Mesendoderm (in vitro differentiated cells): Measurements from ENCODE around the gene SEZ6L.
A peak's percentile ranks its signal among the peaks of the same experiment; 100 is the strongest.

Source experiments
- DNase-seq: peaks from one replicate; pipeline ENCODE4 v3.0.0; 2013
- H2AK5ac ChIP-seq: 2 replicates; pipeline ENCODE4 v1.6.1; 2013; ENCODE audit warnings: low read length, inconsistent platforms
- H2BK120ac ChIP-seq: 2 replicates; pipeline ENCODE4 v1.6.1; 2013; ENCODE audit warnings: low read depth, mild to moderate bottlenecking, low read length, moderate library complexity, mixed read lengths
- H2BK15ac ChIP-seq: replicated peaks from 2 replicates; pipeline ENCODE4 v1.6.1; 2013; ENCODE audit warnings: low read depth, mild to moderate bottlenecking, moderate library complexity
- H2BK5ac ChIP-seq: 2 replicates; pipeline ENCODE4 v1.6.1; 2013; ENCODE audit warnings: low read length, inconsistent platforms
- H3K18ac ChIP-seq: 2 replicates; pipeline ENCODE4 v1.6.1; 2013; ENCODE audit warnings: mild to moderate bottlenecking, low read length, mixed read lengths
- H3K23ac ChIP-seq: one replicate; pipeline ENCODE4 v1.6.1; 2013; ENCODE audit warnings: low read length
- H3K27ac ChIP-seq: 2 replicates; pipeline ENCODE4 v1.5.1; 2013; ENCODE audit warnings: low read depth, mild to moderate bottlenecking, inconsistent platforms, low read length, moderate library complexity
- H3K27me3 ChIP-seq: 2 replicates; pipeline ENCODE4 v1.6.1; 2013; ENCODE audit warnings: low read length, control low read depth, mild to moderate bottlenecking, inconsistent platforms; ENCODE audit not compliant: insufficient read depth, poor library complexity
- H3K36me3 ChIP-seq: 2 replicates; pipeline ENCODE4 v1.6.1; 2013; ENCODE audit warnings: low read length, inconsistent platforms; ENCODE audit not compliant: control insufficient read depth, insufficient read depth
- H3K4ac ChIP-seq: one replicate; pipeline ENCODE4 v1.6.1; 2013; ENCODE audit warnings: low read depth, mild to moderate bottlenecking, low read length, moderate library complexity
- H3K4me1 ChIP-seq: 2 replicates; pipeline ENCODE4 v1.6.1; 2013; ENCODE audit warnings: low read depth, low read length, inconsistent platforms; ENCODE audit not compliant: control insufficient read depth
- H3K4me2 ChIP-seq: 2 replicates; pipeline ENCODE4 v1.6.1; 2013; ENCODE audit warnings: low read length
- H3K4me3 ChIP-seq: 2 replicates; pipeline ENCODE4 v1.5.1; 2013; ENCODE audit warnings: mild to moderate bottlenecking, low read length
- H3K56ac ChIP-seq: one replicate; pipeline ENCODE4 v1.6.1; 2013; ENCODE audit warnings: low read length
- H3K79me1 ChIP-seq: 2 replicates; pipeline ENCODE4 v1.6.1; 2013; ENCODE audit warnings: low read length, inconsistent platforms
- H3K79me2 ChIP-seq: 2 replicates; pipeline ENCODE4 v1.6.1; 2013; ENCODE audit warnings: mild to moderate bottlenecking, low read length; ENCODE audit not compliant: control insufficient read depth, insufficient read depth
- H3K9ac ChIP-seq: 2 replicates; pipeline ENCODE4 v1.6.1; 2013; ENCODE audit warnings: low read length, inconsistent platforms
- H4K5ac ChIP-seq: one replicate; pipeline ENCODE4 v1.6.1; 2013; ENCODE audit warnings: low read length
- H4K8ac ChIP-seq: one replicate; pipeline ENCODE4 v1.6.1; 2013; ENCODE audit warnings: low read depth, mild to moderate bottlenecking, control low read depth, low read length, moderate library complexity
- WGBS: extraction: QIAGEN DNeasy Blood & Tissue Kit; methylation state at CpG from one replicate; pipeline ENCODE4 v1.1.7; 2013; ENCODE audit warnings: low lambda C conversion rate, missing lambda C conversion rate; ENCODE audit not compliant: insufficient coverage; ENCODE audit errors: extremely low coverage; 5-methylcytosine and 5-hydroxymethylcytosine counted together

The SEZ6L gene

GRCh38 chr22:26372890-26373289 lies 203.6 kb downstream of the SEZ6L start:
- H2BK120ac ChIP-seq: no peak overlapping the region
- no peaks in the 10 kb centered on the region for H3K27me3 ChIP-seq
- H2AK5ac ChIP-seq: no peak overlapping the region
- DNase-seq: no peak
- H3K23ac ChIP-seq: no peak overlapping the region
- H3K79me2 ChIP-seq: no peaks in the 10 kb centered on the region
- H3K4me1 ChIP-seq: no peaks in the 10 kb centered on the region
- no peak overlapping the region for H3K56ac ChIP-seq
- no peak overlapping the region for H3K18ac ChIP-seq
- H3K27ac ChIP-seq: no peak overlapping the region
- H2BK5ac ChIP-seq: no peak overlapping the region
- no peak overlapping the region for H3K4ac ChIP-seq
- no peak overlapping the region for H2BK15ac ChIP-seq
- no peaks in the 10 kb centered on the region for H3K79me1 ChIP-seq
- no CpG with 5 or more reads among the region's 4 CpGs for WGBS
- no peak overlapping the region for H4K5ac ChIP-seq
- no peak overlapping the region for H3K9ac ChIP-seq
- H4K8ac ChIP-seq: no peak overlapping the region
- no peaks in the 10 kb centered on the region for H3K36me3 ChIP-seq
- no peak overlapping the region for H3K4me2 ChIP-seq
- no peak overlapping the region for H3K4me3 ChIP-seq

DNA sequence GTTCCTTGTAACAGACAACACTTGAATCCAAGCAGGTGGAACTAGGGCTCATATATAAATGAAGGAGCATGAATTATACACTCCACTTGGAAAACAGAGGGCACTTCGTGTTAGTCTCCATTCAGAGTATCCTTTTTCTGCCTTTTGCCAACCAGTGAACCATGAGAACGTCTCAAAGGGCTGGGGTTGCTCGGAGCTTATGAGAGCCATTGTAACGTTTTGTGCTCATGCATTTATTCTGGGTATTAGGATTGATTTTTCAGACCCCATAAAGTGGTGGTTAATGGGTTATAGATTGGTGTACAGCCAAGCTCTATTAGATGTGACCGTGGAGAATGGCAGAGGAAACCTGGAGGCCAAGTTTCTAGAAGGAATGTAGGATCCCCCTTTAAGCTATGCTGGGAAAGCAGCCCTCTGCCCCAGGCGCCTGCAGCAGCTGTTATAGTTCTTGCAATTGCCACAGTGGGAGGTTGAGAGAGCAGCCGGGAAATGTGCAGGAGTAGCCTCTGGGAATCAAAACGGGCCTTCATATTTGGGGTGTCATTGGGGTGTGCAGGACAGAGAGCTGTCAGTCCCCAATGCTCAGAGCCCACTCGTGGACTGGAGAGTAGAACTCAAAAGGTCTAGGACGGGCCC lies 205.2 kb downstream of the SEZ6L start:
- Histone ChIP-seq H2AK5ac (no peak overlapping the region), H3K4me2 (no peak overlapping the region), H3K4ac (no peak overlapping the region), H3K79me1 (no peaks in the 10 kb centered on the region), H3K18ac (no peak overlapping the region), H3K23ac (no peak overlapping the region), H4K8ac (no peak overlapping the region), H3K27ac (no peak overlapping the region), H3K56ac (no peak overlapping the region), H3K79me2 (no peaks in the 10 kb centered on the region), H3K36me3 (no peaks in the 10 kb centered on the region), H3K9ac (no peak overlapping the region), H2BK5ac (no peak overlapping the region), H3K4me3 (no peak overlapping the region), H3K4me1 (no peaks in the 10 kb centered on the region), H3K27me3 (no peaks in the 10 kb centered on the region), H2BK15ac (no peak overlapping the region), H4K5ac (no peak overlapping the region), H2BK120ac (no peak overlapping the region)
- WGBS: no CpG with 5 or more reads among the region's 10 CpGs
- no peak for DNase-seq

DNA sequence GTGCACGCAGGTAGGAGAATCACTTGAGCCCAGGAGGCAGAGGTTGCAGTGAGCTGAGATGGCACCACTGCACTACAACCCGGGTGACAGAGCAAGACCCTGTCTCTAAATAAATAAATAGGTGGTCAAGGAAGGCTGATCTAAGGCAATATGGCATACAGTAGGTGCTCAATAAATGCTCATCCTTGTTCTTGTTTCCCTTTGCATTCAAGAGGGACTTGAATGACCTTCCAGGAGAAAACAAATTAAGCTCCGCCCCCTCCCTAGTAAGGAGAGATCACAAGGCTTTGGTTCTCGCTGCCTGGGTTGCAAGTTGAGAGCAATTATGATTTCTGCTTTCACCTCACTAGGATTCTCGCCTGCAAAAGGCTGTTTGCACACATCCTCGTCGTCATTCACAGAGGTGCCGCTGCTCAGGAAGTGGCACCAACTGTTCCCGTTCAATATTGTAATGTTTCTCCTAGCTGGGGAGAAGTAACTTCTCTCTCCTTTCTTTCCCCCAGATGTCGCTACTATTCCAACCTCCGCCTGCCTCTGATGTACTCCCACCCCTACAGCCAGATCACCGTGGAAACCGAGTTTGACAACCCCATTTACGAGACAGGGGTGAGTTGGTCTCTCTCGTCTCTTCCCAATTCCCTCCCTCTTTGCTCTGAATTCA lies 208.0 kb downstream of the SEZ6L start:
- Histone ChIP-seq H3K27ac (no peak overlapping the region), H3K4me3 (no peak overlapping the region)
- no CpG with 5 or more reads among the region's 15 CpGs for WGBS

GRCh38 chr22:26380072-26380830 lies 211.0 kb downstream of the SEZ6L start:
- Histone ChIP-seq H3K36me3 (no peaks in the 10 kb centered on the region), H4K8ac (no peak overlapping the region), H3K23ac (no peak overlapping the region), H3K18ac (no peak overlapping the region), H3K56ac (no peak overlapping the region), H3K79me2 (no peaks in the 10 kb centered on the region), H3K27ac (no peak overlapping the region), H3K79me1 (no peaks in the 10 kb centered on the region), H3K4me1 (no peaks in the 10 kb centered on the region), H3K27me3 (no peaks in the 10 kb centered on the region), H3K9ac (no peak overlapping the region), H4K5ac (no peak overlapping the region), H3K4me2 (no peak overlapping the region), H2BK120ac (no peak overlapping the region), H3K4me3 (no peak overlapping the region), H2BK5ac (no peak overlapping the region), H3K4ac (no peak overlapping the region), H2BK15ac (no peak overlapping the region), H2AK5ac (no peak overlapping the region)
- no peak for DNase-seq
- no CpG with 5 or more reads among the region's 10 CpGs for WGBS

More for the DNA sequence above, 208.0 kb downstream of the SEZ6L start:
- peak overlapping the region; percentile 48 for H3K4me2 ChIP-seq
- H2AK5ac ChIP-seq: no peak overlapping the region
- H3K4me1 ChIP-seq: no peaks in the 10 kb centered on the region
- no peak overlapping the region for H3K23ac ChIP-seq
- H3K18ac ChIP-seq: no peak overlapping the region
- H3K56ac ChIP-seq: no peak overlapping the region
- H2BK5ac ChIP-seq: no peak overlapping the region
- H3K79me1 ChIP-seq: no peaks in the 10 kb centered on the region
- H3K79me2 ChIP-seq: no peaks in the 10 kb centered on the region
- H3K9ac ChIP-seq: no peak overlapping the region
- H3K4ac ChIP-seq: no peak overlapping the region
- H4K5ac ChIP-seq: no peak overlapping the region
- no peak overlapping the region for H2BK15ac ChIP-seq
- no peak overlapping the region for H2BK120ac ChIP-seq
- DNase-seq: peak; percentile 54
- no peaks in the 10 kb centered on the region for H3K36me3 ChIP-seq
- no peaks in the 10 kb centered on the region for H3K27me3 ChIP-seq
- H4K8ac ChIP-seq: no peak overlapping the region

GRCh38 chr22:26382782-26383181 lies 213.5 kb downstream of the SEZ6L start:
- H3K27ac ChIP-seq: no peak overlapping the region
- no peak overlapping the region for H2AK5ac ChIP-seq
- H4K8ac ChIP-seq: no peak overlapping the region
- no peak overlapping the region for H2BK120ac ChIP-seq
- H3K4me3 ChIP-seq: no peak overlapping the region
- H3K79me1 ChIP-seq: no peaks in the 10 kb centered on the region
- H3K23ac ChIP-seq: no peak overlapping the region
- no peak overlapping the region for H3K4ac ChIP-seq
- H3K9ac ChIP-seq: no peak overlapping the region
- DNase-seq: no peak
- H3K79me2 ChIP-seq: no peaks in the 10 kb centered on the region
- WGBS: no CpG with 5 or more reads among the region's 3 CpGs
- H2BK5ac ChIP-seq: no peak overlapping the region
- no peaks in the 10 kb centered on the region for H3K4me1 ChIP-seq
- H3K4me2 ChIP-seq: no peak overlapping the region
- no peak overlapping the region for H2BK15ac ChIP-seq
- no peaks in the 10 kb centered on the region for H3K36me3 ChIP-seq
- H3K18ac ChIP-seq: no peak overlapping the region
- no peaks in the 10 kb centered on the region for H3K27me3 ChIP-seq
- no peak overlapping the region for H3K56ac ChIP-seq
- no peak overlapping the region for H4K5ac ChIP-seq
